PC-3 (cell line): Measurements from ENCODE around the gene SH3D21. TPM values are rescaled to one million over a fixed set of nuclear protein-coding genes. Genes with fewer than 3 reads are reported as not detected.
A peak's percentile ranks its signal among the peaks of the same experiment; 100 is the strongest.

Experiments
- ATAC-seq: fragments of 200-7000 bp; cut with Tn5 transposase; 2 replicates; pipeline ENCODE4 v1.9.1; 2020; ENCODE audit warnings: mild to moderate bottlenecking, moderate library complexity
- BruUV-seq: library from RNA; stranded (reverse); fragments of 400-500 nt; replicated peaks from 2 replicates; lab custom pipeline; 2021; lab: Mats Ljungman, UMichigan
- CTCF ChIA-PET: fragments of 300-600 bp; sonication (Branson Sonifier 250); formaldehyde crosslinking; loops from one replicate; lab custom pipeline; 2022; ENCODE audit warnings: antibody characterized with exemption; lab: Charles Lee
- POLR2A ChIA-PET: fragments of 300-600 bp; sonication (Branson Sonifier 250); formaldehyde crosslinking; loops from one replicate; lab custom pipeline; 2022; ENCODE audit warnings: antibody characterized with exemption; ENCODE audit not compliant: unreplicated experiment; lab: Charles Lee
- DNase-seq: peaks from one replicate; pipeline ENCODE4 v3.0.0-alpha.2; 2015
- H2AFZ ChIP-seq: fragments of 300-600 bp; sonication (generic); 2 replicates; pipeline ENCODE4 v1.6.0; 2016; ENCODE audit warnings: antibody characterized with exemption, low read length
- H3F3A ChIP-seq: fragments of 300-600 bp; sonication (generic); one replicate; pipeline ENCODE4 v1.6.0; 2017; ENCODE audit warnings: antibody characterized with exemption, low read length, control low read depth, mild to moderate bottlenecking; ENCODE audit not compliant: unreplicated experiment
- H3K27ac ChIP-seq: fragments of 300-600 bp; sonication (generic); 2 replicates; pipeline ENCODE4 v1.5.1; 2016; ENCODE audit warnings: mild to moderate bottlenecking, low read length
- H3K27me3 ChIP-seq: fragments of 300-600 bp; sonication (generic); 2 replicates; pipeline ENCODE4 v1.6.1; 2016; ENCODE audit warnings: low read length, mixed read lengths
- H3K36me3 ChIP-seq: fragments of 300-600 bp; sonication (generic); 2 replicates; pipeline ENCODE4 v1.6.1; 2016; ENCODE audit warnings: low read depth, mixed run types, low read length, mixed read lengths
- H3K4me1 ChIP-seq: fragments of 300-600 bp; sonication (generic); 2 replicates; pipeline ENCODE4 v1.5.1; 2016; ENCODE audit warnings: low read length; ENCODE audit not compliant: insufficient read depth
- H3K4me2 ChIP-seq: fragments of 300-600 bp; sonication (generic); 2 replicates; pipeline ENCODE4 v1.6.0; 2016; ENCODE audit warnings: low read length
- H3K4me3 ChIP-seq: fragments of 300-600 bp; sonication (generic); 2 replicates; pipeline ENCODE4 v1.5.1; 2016; ENCODE audit warnings: mild to moderate bottlenecking, low read length, mixed read lengths
- H3K79me2 ChIP-seq: fragments of 300-600 bp; sonication (generic); 2 replicates; pipeline ENCODE4 v1.6.1; 2017; ENCODE audit warnings: low read length, mixed read lengths
- H3K9ac ChIP-seq: fragments of 300-600 bp; sonication (generic); 2 replicates; pipeline ENCODE4 v1.6.0; 2016; ENCODE audit warnings: mild to moderate bottlenecking, low read length
- H3K9me2 ChIP-seq: fragments of 300-600 bp; sonication (generic); replicated peaks from 2 replicates; pipeline ENCODE4 v1.6.1; 2016; ENCODE audit warnings: mixed run types, low read length, mixed read lengths
- H3K9me3 ChIP-seq: fragments of 300-600 bp; sonication (generic); 2 replicates; pipeline ENCODE4 v1.6.1; 2016; ENCODE audit warnings: low read length, mixed read lengths
- H4K20me1 ChIP-seq: fragments of 300-600 bp; sonication (generic); 2 replicates; pipeline ENCODE4 v1.6.1; 2016; ENCODE audit warnings: low read length, mixed read lengths
- EZH2 ChIP-seq: fragments of 300-600 bp; sonication (generic); IDR thresholded peaks from one replicate; pipeline ENCODE4 v1.6.1; 2017; ENCODE audit warnings: antibody characterized with exemption, mild to moderate bottlenecking, low read length; ENCODE audit not compliant: unreplicated experiment
- EZH2phosphoT487 ChIP-seq: fragments of 300-600 bp; sonication (generic); IDR thresholded peaks from 2 replicates; pipeline ENCODE4 v1.6.1; 2018; ENCODE audit warnings: mild to moderate bottlenecking, antibody characterized with exemption, low read length, borderline replicate concordance
- intact Hi-C: fragments of 100-400 bp; cut with micrococcal nuclease; formaldehyde crosslinking; loops from 2 replicates; pipeline ENCODE4 v1.9.0; 2023
- total RNA-seq: library from RNA; depleted of rRNA; stranded (reverse); fragments of >200 nt; gene quantifications from 2 replicates; pipeline ENCODE4 v1.2.3, GENCODE V29; 2014
- TF ChIP-seq, protein P1 (sequence below): fragments of 300-600 bp; sonication (generic); conservative IDR thresholded peaks from 2 replicates; pipeline ENCODE4 v1.5.1; 2017; ENCODE audit warnings: antibody characterized with exemption, low read depth, mild to moderate bottlenecking, low read length

The SH3D21 gene
- total RNA-seq, 1 experiment from 2014 or later, result 11.3 TPM

DNA sequence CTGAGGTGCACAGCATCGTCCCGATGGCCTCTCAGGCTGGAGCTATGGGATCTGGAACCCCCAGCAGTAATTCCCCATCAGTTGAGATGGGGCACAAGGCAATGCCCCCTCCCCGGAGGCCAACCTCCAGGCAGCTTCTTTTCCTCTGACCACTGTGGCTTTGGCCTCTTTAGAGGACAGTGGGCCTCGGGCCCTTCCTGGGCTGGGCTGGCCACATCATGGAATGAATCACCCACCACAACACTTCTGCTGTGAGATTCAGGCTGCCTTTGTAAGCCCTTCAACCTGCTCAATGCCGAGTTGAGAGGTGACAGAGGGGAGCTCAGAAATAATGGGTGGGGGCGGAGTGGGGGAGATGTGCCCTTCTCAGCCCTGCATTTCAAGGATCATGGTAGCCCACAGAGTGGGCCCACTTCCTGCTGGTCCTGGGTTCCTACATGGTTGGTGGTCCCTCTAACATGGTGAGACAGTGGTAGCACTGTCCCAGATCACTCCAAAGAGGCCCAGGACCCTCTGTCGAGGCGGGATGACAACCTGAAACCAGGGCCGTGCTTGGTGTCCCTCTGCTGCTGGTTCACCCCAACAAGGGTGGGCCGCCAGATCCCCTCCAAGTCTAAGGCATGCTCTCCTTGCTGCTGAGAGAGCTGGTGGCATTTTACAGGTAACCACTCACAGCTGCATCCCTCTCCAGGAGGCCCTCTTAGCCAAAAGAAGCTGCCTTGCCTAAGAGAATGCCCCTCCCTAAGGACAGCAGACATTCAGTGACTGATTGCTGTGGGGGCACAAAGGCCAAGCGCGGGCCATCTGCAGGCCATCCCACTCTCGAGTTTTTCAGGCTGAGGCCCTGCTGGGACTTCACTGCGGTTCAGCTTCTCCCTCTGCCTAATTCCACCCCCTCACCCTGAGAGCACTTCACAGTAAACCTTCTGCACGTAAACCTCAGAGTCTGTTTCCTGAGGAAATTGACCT is 47.0 kb downstream of the SH3D21 start:
- DNase-seq, result peak; percentile 78

DNA sequence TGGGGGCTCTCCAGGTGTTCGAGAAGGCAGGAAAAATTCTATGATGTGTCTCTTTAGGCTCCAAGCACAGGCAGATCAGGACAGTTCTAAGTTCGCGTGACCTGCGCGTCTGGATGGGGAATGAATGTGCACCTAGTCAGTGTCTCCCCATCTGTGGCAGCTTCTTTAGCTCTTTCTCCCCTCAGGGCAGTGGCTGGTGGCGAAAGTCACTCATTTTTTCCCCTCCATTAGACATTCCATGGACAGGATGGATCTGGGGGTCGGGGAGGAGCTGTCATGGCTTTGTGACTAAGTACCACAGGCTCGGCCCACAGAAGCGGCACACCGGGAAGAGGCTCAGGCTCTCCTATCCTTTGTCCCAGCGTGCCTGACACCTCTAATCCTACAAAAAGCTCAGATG is 48.3 kb downstream of the SH3D21 start:
- no peak for TF ChIP-seq EZH2phosphoT487
- TF ChIP-seq, protein P1, sequence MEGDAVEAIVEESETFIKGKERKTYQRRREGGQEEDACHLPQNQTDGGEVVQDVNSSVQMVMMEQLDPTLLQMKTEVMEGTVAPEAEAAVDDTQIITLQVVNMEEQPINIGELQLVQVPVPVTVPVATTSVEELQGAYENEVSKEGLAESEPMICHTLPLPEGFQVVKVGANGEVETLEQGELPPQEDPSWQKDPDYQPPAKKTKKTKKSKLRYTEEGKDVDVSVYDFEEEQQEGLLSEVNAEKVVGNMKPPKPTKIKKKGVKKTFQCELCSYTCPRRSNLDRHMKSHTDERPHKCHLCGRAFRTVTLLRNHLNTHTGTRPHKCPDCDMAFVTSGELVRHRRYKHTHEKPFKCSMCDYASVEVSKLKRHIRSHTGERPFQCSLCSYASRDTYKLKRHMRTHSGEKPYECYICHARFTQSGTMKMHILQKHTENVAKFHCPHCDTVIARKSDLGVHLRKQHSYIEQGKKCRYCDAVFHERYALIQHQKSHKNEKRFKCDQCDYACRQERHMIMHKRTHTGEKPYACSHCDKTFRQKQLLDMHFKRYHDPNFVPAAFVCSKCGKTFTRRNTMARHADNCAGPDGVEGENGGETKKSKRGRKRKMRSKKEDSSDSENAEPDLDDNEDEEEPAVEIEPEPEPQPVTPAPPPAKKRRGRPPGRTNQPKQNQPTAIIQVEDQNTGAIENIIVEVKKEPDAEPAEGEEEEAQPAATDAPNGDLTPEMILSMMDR, result no peak
- no peak for TF ChIP-seq EZH2
- Histone ChIP-seq H3K9me3 (no peaks in the 10 kb centered on the region), H3K9ac (no peak overlapping the region), H3K9me2 (no peaks in the 10 kb centered on the region), H3K4me1 (peaks cover 44% of the 10 kb centered on the region), H3K27me3 (no peaks in the 10 kb centered on the region), H3K36me3 (peaks cover 25% of the 10 kb centered on the region), H3K27ac (no peak overlapping the region), H2AFZ (no peak overlapping the region), H3F3A (no peaks in the 10 kb centered on the region), H3K79me2 (no peaks in the 10 kb centered on the region), H3K4me3 (no peak overlapping the region), H4K20me1 (no peaks in the 10 kb centered on the region), H3K4me2 (no peak overlapping the region)
- BruUV-seq, result no TSS peak
- POLR2A ChIA-PET, result no interaction called here
- DNase-seq, result no peak
- CTCF ChIA-PET, result no interaction called here
- intact Hi-C loops, result no loop called here
- ATAC-seq, result no peak

More for the DNA sequence above, 47.0 kb downstream of the SH3D21 start:
- peak overlapping the region; percentile 70 for H3K4me2 ChIP-seq
- TF ChIP-seq, protein P1, result no peak
- TF ChIP-seq EZH2 (no peak), EZH2phosphoT487 (no peak)
- H3K27ac ChIP-seq, result peak overlapping the region; percentile 92
- no peaks in the 10 kb centered on the region for H3K27me3 ChIP-seq
- H3K4me1 ChIP-seq, result peaks cover 49% of the 10 kb centered on the region
- no peaks in the 10 kb centered on the region for H3K79me2 ChIP-seq
- intact Hi-C loops, result no loop called here
- H3K36me3 ChIP-seq, result peaks cover 17% of the 10 kb centered on the region
- POLR2A ChIA-PET, result interaction anchor here (0.6 kb wide), 2 partner anchors 31 to 87 kb away, joined by 3 to 4 read pairs; no protein-coding TSS in a partner anchor
- no peak overlapping the region for H2AFZ ChIP-seq
- no peak overlapping the region for H3K4me3 ChIP-seq
- H3F3A ChIP-seq, result no peaks in the 10 kb centered on the region
- peak; percentile 58 for ATAC-seq
- no peaks in the 10 kb centered on the region for H3K9me2 ChIP-seq
- no TSS peak for BruUV-seq
- H4K20me1 ChIP-seq, result no peaks in the 10 kb centered on the region
- no peaks in the 10 kb centered on the region for H3K9me3 ChIP-seq
- peak overlapping the region; percentile 19; the same call in 1 of the 2 replicates for H3K9ac ChIP-seq
- CTCF ChIA-PET, result interaction anchor here (0.9 kb wide), 1 partner anchor 10 kb away, joined by 4 read pairs; no protein-coding TSS in a partner anchor
